ENCODE data around the gene CCDC136.

Gene CCDC136

DNA sequence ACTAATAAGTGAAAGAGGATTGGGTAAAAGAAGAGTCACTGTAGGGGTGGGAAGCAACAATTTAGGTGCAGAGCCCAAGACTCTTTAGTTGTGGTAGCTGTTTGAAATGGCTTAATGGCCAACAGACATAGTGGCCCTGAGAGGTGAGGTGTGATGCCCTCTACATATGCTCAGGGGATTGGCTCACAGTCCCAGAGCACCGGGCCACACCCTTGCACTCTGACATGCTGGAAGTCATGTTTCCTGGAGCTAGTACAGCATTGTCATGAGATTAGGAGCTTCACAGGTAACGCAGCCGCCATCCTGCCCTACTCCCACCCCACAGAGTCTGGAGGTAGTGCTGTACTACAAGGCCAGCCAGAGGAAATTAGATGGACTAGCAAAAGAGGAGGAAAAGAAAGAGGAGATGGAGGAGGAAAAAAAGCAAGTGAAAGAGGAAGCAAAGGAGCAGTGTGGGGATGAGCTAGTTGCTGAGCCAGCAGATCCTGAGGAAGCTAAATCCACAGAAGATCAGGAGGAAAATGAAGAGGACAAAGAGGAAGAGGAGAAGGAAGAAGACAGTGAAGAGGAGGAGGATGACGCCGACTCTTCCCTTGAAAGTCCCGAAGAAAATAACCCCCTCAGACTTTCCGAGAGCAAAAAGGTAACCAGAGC, 23.6 kb downstream of the CCDC136 start:
- H3K27ac ChIP-seq, result no peak overlapping the region
- TF ChIP-seq, protein P1, sequence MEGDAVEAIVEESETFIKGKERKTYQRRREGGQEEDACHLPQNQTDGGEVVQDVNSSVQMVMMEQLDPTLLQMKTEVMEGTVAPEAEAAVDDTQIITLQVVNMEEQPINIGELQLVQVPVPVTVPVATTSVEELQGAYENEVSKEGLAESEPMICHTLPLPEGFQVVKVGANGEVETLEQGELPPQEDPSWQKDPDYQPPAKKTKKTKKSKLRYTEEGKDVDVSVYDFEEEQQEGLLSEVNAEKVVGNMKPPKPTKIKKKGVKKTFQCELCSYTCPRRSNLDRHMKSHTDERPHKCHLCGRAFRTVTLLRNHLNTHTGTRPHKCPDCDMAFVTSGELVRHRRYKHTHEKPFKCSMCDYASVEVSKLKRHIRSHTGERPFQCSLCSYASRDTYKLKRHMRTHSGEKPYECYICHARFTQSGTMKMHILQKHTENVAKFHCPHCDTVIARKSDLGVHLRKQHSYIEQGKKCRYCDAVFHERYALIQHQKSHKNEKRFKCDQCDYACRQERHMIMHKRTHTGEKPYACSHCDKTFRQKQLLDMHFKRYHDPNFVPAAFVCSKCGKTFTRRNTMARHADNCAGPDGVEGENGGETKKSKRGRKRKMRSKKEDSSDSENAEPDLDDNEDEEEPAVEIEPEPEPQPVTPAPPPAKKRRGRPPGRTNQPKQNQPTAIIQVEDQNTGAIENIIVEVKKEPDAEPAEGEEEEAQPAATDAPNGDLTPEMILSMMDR (conservative IDR thresholded peaks at IDR 0.05), result no peak
- TF ChIP-seq ZFX (IDR thresholded peaks at IDR 0.05), result no peak

DNA sequence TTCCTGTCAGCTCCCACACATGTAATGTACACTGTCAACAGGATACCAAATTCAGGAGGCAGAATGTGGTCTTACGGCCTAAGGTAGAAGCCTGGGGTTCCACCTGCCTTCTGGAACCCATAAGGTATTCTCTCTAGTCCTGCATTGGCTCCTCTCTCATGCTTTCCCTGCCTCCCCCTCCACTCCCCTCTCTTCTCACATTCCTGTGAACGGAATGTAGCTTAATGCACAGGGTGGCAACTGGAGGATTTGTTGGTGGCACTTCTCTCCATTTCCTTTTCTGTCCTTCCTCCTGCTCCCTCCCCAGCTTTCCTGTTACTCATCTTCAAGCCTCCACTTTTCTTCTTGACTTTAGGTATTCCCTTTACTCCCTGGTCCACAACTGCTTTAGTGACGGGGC, 26.9 kb downstream of the CCDC136 start:
- H3K27ac ChIP-seq, result no peak overlapping the region
- no peak for TF ChIP-seq ZFX (IDR thresholded peaks at IDR 0.05)
- TF ChIP-seq, protein P1 (conservative IDR thresholded peaks at IDR 0.05), result no peak

DNA sequence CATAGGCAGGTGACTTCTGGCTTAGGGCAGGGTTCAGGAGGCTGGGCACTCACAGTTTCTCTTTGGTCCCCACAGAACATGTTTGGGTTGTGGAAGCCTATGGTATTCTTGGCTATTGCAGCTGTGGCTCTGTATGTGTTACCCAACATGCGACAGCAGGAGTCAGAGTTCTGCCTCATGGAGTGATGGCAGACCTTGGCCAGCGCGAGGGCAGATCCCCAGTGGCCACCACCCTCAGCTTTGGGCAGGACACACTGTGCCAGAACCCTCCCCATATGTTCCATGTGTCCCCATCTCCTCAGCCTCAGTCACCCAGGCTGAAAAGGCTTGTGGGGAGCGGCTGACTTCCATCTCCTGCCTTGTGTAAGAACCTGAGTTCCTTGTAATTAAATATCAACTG, 30.0 kb downstream of the CCDC136 start:
- no peak for TF ChIP-seq ZFX (IDR thresholded peaks at IDR 0.05)
- TF ChIP-seq, protein P1 (conservative IDR thresholded peaks at IDR 0.05), result no peak

DNA sequence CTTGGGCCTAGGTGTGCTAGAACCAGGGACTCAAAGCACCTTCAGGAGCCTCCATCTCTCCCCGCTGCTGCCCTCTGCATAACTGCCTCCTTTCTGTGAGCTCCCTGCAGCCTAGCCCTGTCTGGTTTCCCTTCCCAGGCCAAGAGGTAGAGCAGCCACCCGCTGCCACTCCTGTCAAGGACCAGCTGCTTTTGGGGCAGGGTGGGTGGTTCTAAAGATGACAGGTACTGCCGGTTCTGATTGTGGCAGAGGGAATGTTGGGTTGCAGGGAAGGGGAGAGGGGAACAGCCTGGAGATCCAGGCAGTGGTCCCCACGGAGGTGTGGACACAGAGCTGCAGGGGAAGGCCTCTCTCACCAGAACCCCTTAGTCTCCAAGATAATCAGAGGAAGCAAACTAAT, 34.7 kb downstream of the CCDC136 start:
- peak overlapping the region; percentile 35; the same call in 1 of the 2 replicates for H3K27ac ChIP-seq
- TF ChIP-seq, protein P1 (conservative IDR thresholded peaks at IDR 0.05), result no peak
- TF ChIP-seq ZFX (IDR thresholded peaks at IDR 0.05), result no peak

More for the DNA sequence above, 30.0 kb downstream of the CCDC136 start:
- H3K27ac ChIP-seq, result no peak overlapping the region

DNA sequence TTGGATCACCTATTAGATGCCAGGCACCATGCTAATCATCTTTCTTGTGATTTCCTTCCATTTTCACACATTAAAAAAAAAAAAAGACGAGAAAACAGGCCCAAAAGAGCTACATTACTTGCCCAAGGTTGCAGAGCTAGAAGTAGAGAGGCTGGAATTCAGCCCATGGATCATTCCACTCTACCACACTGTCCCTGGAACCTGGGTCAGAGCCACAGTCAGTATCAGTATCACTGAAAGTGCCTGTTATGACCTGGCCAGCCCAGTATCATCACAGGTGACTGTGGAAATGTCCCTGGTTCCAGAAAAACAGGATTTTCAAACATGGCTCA, 35.1 kb downstream of the CCDC136 start:
- H3K27ac ChIP-seq, result peak overlapping the region; percentile 35
- TF ChIP-seq, protein P1 (conservative IDR thresholded peaks at IDR 0.05), result no peak
- no peak for TF ChIP-seq ZFX (IDR thresholded peaks at IDR 0.05)

DNA sequence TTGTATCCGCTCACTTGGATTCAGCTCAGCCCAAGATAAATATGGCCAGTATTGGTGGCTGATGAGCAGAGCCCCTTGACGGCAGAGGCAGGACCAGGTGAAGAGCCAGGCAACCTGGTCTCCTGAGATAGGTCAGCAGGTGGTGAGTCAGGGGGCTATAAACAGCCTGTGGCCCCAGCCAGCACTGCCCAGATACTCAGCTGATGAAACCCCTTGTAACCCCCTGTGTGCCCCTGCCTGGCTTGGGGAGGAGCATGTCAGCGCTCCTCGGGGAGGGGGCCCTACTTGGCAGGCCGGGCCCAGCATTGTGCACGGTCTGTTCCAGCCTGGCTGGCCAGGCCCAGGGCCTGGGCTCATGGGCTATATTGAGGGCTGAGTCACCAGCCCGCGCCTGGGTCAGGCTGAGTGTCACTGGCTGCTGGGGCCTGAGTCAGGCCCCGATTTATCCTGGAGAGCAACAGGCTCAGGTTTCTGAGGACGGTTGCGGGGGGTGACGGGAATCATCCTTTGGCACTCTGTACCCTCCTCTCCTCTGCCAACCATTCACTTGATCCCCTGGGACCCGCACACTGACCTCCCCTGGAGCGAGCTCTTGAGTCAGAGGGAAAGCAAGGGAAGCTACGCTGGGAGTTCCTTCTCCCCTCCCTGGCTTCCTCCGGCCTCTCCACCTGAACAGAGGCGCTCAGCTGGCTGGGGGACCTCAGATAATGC, 35.6 kb downstream of the CCDC136 start:
- H3K27ac ChIP-seq, result peak overlapping the region; percentile 35
- TF ChIP-seq ZFX (IDR thresholded peaks at IDR 0.05), result no peak
- TF ChIP-seq, protein P1 (conservative IDR thresholded peaks at IDR 0.05), result no peak

DNA sequence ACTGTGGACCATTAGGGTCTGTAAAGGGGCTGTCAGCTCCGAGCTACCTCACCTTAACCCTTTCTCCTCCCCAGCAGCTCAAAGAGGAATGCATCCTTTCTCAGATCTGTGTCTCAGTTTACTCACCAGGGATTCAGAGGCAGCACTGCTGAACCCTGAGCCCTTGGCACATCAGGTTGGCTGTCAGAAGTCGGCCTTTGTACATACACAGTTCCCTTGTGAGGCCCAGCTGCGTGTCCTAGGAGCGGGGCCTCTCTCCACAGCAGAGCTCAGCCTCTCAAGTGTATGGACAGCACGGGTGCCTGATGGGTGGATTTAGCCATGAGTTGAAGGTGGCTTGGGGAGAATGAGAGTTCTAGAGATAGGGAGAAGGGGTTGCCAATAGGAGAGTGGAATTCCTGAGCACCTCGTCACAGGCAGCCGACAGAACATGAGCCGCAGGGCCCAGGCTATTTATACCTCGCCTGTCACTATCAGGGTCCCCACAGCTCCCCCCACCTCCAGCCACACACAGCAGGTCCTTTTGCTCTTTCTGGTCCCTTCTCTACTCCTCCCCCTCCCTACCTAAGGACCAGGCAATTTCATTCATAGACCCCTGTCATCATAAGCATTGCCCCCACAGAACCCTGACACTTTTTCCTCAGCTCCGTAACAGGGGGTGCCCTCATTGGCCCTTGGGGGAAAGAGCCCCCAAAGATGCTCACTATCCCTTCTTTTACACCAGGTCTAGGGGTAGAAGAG, 36.4 kb downstream of the CCDC136 start:
- TF ChIP-seq, protein P1 (conservative IDR thresholded peaks at IDR 0.05), result no peak
- no peak for TF ChIP-seq ZFX (IDR thresholded peaks at IDR 0.05)
- H3K27ac ChIP-seq, result no peak overlapping the region
